ELR (cell line): Measurements from ENCODE around the gene EBF4.

Experiments
- DNase-seq: peaks from one replicate; pipeline ENCODE4 v3.0.0-alpha.2; 2015; ENCODE audit warnings: low read depth

EBF4 gene

GRCh38 chr20:2700913-2701620 lies 8.5 kb downstream of the EBF4 start:
- no peak for DNase-seq

- no peak for DNase-seq
Measured at GRCh38 chr20:2701671-2702081, 9.1 kb downstream of the EBF4 start.

- DNase-seq, result no peak
Measured at GRCh38 chr20:2703716-2704475, 11.3 kb downstream of the EBF4 start.

- DNase-seq, result no peak
Measured at GRCh38 chr20:2705931-2706645, 13.5 kb downstream of the EBF4 start.

GRCh38 chr20:2706688-2707352 lies 14.2 kb downstream of the EBF4 start:
- no peak for DNase-seq

GRCh38 chr20:2707353-2708072 lies 14.9 kb downstream of the EBF4 start:
- no peak for DNase-seq

GRCh38 chr20:2708073-2708415 lies 15.5 kb downstream of the EBF4 start:
- DNase-seq, result no peak

- DNase-seq, result no peak
Measured at GRCh38 chr20:2708665-2709064, 16.1 kb downstream of the EBF4 start.

- no peak for DNase-seq
Measured at GRCh38 chr20:2709205-2709981, 16.8 kb downstream of the EBF4 start.

- DNase-seq, result no peak
Measured at GRCh38 chr20:2713285-2713684, 20.7 kb downstream of the EBF4 start.

GRCh38 chr20:2729251-2729713 lies 36.7 kb downstream of the EBF4 start:
- no peak for DNase-seq

- DNase-seq, result no peak
Measured at GRCh38 chr20:2729791-2730190, 37.2 kb downstream of the EBF4 start.

GRCh38 chr20:2734899-2735298 lies 42.3 kb downstream of the EBF4 start:
- no peak for DNase-seq

GRCh38 chr20:2736441-2736840 lies 43.9 kb downstream of the EBF4 start:
- no peak for DNase-seq

- DNase-seq, result no peak
Measured at GRCh38 chr20:2738331-2739041, 45.9 kb downstream of the EBF4 start.

GRCh38 chr20:2739042-2739398 lies 46.4 kb downstream of the EBF4 start:
- DNase-seq, result no peak

- no peak for DNase-seq
Measured at GRCh38 chr20:2740702-2741101, 48.1 kb downstream of the EBF4 start.

- DNase-seq, result no peak
Measured at GRCh38 chr20:2741463-2741862, 48.9 kb downstream of the EBF4 start.

GRCh38 chr20:2741881-2742280 lies 49.3 kb downstream of the EBF4 start:
- no peak for DNase-seq

GRCh38 chr20:2742431-2742830 lies 49.9 kb downstream of the EBF4 start:
- DNase-seq, result no peak
